Fibroblast of the conjunctiva (primary cell): ENCODE measurements around the gene IL1R2.

Experiments used
- DNase-seq: peaks from one replicate; pipeline ENCODE4 v3.0.0-alpha.2; 2010; ENCODE audit warnings: low read depth

Gene IL1R2

DNA sequence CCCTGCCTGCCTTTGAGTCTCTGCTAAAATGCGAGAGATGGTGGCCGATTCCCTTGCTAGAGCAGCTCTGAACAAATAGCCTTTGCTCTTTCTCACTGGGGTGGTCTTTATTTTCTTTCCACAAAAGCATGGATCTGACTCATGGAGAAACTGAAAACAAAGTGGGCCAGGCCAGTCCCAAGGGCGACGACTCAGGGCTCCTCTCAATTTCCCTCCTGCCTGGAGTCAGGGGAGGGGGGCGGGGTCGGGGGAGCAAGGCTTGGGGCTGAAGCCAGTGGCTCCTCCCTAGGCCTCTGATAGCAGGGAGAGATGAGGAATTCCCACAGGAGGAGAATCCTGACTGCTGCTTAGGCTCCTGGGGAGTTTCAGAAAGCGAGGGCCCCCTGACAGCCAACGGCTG is 17.1 kb upstream of the IL1R2 start:
- no peak for DNase-seq

DNA sequence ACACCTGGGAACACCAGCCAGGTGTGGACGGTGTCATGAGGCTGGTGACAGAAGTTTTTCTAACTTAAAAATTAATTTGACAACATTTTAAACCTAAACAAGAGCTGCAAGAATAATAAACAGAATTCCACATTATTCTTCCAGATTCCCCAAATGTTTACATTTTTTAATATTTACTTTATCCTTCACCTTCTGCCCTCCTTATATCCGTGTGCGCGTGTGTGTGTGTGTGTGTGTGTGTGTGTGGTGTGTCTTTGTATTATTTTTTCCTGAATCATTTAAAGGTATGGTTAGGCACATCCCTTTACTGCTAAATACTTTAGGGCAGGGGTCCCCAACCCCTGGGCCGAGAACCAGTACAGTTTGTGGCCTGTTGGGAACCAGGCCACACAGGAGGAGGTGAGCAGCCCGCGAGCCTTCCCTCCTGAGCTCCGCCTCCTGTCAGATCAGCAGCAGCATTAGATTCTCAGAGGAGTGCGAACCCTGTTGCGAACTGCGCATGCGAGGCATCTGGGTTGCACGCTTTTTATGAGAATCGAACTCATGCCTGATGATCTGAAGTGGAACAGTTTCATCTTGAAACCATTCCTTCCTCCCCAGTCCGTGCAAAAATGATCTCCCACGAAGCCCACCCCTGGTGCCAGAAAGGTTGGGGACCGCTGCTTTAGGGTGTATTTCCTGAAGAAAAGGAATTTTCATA is 16.4 kb upstream of the IL1R2 start:
- no peak for DNase-seq

DNA sequence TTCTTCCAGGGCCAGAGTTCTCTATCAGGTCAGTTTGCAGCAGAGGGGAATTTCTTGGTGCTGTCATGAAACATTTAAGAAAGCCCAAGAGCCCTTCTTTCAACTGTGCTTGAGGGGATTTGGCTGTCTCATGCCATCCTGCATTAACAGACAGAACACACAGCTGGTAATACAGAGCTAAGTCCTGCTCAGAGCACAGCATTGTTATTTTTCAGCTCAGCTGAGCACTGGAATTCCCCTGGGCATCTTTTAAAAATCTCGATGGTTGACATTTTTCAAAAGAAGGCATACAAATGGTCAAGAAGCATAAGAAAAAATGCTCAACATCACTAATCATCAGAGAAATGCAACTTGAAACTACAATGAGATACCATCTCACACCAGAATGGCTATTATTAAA is 14.9 kb upstream of the IL1R2 start:
- no peak for DNase-seq

DNA sequence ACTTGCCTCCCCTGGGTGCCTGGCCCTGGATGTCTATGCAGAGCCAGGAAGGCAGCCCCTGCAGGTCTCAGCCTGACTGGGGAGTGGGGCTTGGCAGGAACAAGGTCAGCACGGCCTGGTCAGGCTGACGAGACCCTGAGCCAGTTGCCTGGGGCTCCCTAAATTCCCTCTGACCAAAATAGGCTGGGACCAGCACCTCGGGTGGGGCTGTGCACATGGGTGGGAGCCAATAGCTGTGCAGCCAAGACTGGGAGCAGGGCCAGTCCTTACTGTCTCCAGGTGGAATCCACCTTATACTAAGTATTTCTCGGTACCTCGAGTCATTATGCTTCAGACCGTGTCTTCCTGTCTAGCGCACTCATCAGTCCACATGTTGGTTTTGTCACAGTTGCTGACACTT is 11.4 kb upstream of the IL1R2 start:
- no peak for DNase-seq

DNA sequence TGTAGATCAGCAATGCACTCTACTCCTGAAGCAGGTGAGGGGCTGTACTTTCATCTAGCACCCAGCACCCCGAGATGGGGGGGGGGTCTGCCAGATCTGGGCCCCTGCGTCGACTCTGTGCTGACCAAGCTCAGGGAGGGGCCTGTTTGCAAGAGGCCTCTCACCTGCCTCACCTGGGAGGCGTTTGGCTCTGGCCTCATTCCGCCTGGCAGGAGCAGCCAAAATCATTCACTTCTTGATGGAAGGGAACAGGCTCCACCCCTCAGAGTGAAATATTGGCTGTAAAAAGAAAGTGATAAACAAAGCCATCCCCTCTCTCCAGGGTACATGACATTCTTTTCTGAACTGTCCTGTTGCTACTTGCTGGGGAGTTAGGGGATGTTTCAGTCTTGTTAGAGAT is 10.7 kb upstream of the IL1R2 start:
- DNase-seq = no peak

DNA sequence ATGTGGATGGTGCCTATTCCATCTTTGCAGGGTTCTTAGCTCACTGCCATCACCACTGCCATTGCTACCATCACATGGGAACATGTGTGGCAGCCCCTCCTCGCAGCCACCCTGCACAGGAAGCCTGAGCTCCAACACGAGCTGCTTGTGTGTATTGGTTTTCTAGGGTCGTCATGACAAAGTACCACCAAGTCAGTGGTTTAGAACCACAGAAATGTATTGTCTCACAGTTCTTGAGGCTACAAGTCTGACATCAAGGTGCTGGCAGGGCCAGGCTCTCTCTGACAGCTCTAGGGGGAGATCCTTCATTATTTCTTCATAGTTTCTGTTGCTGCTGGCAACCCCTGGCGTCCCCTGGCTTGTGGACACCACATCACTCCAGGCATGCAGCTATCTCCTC is 10.3 kb upstream of the IL1R2 start:
- DNase-seq = no peak

DNA sequence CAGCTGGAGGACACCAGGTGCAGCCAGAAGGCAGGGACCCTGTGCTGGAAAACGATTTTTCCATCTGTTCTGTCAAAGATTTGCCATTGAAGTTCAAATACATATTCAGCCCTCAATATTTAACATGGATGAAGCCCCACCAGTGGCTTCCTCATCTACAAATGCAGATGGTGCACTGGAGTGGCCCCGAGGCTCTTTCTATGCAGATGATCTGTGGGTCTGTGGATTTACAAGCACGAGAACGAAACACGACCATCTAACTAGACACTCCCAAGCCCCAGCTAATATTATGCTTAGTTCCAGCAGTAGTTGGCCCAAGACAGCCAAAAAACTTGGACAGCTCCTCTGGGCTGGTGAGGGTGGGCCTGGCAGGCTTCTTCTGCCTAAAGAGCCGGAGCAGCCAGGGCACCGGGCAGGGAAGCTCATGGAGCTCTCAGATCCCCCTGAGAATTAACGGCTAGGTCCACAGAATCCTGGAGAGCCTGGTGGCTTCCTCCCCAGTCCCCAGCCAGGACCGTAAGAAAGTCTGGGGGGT is 9.2 kb upstream of the IL1R2 start:
- no peak for DNase-seq

DNA sequence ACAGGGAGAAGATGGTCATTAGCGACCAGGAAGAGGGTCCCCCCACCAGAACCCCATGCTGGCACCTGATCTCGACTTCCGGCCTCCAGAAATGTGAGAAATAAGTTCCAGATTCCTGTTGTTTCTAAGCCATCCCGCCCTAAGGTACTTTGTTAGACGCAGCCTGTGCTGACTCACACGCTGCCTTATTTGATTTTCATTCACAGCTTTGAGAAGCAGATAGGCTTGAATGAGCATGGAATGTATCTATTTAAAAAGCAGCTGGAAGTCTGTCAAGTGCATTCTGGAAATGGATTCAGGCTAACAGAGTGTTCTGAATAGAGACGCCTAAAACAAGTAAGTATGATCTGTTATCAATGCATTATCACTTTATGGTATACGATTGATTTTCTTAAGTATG is 8.3 kb upstream of the IL1R2 start:
- DNase-seq = no peak

DNA sequence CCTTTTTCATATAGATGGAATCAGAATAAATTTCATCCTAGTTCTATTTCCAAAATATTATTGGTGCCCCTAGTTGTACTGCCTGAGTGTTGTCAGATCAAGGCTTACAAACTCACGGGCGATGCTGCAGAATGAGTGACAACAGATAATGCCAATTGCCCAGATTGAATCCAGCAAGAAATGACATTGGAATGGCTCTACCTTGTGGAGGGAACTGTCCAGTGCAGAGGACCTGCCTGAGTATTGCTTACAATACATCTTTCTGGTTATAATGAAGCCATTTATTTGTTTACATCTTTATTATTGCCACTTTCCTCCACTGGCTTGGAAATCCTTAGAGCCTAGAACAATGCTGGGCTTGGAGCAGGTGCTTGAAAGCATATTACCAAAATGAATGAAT is 7.8 kb upstream of the IL1R2 start:
- DNase-seq = no peak

DNA sequence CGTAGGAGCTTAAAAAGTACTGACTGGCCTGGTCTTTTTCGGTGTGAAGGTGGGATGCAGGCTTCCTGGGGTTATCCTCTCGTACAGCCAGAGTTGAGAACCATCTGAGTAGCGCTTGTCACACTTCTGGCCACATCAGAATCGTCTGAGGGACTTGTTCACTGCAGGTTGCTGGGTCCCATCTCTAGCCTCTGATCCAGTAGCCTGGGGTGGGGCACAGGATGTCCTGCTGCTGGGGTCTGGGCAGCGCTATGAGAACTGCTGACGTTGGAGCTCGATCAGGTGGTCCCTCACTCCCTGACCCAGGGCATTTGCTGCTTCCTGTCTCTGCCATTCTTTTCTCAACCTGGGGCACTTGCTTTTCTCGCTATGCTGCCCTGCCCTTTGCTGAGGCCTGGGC is 7.1 kb upstream of the IL1R2 start:
- no peak for DNase-seq

DNA sequence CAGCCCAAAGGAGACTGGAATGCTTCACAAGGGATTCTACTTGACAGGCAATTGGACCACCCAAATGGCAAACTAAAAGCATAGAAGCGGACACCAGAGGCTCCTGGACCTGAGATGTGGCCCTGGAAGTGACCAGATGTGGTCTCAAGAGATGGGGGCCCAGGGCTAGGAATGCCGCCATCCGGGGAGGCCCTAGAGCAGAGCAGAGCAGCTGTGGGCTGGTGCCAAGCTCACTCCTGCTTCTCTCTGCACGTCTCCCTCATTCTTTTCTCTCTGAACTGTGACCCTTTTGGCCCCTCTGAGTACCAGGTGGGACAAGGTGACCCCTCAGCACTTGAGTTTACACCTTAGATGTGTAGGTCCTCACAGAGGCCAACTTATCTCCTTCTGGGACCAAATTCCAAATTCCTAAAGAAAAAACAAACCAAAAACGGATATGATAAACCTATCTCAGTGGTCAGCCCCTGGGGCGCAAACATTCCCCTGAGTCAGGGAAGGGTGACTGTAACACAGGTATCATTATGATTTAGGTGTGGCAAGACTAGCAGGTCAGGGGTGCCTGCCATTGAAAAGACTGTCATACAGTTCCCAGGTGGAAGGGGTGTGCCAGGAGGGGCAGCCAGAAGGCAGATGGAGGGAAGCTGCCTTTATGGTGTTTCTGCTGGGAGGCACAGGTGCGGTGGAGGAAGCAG is 6.5 kb upstream of the IL1R2 start:
- no peak for DNase-seq

DNA sequence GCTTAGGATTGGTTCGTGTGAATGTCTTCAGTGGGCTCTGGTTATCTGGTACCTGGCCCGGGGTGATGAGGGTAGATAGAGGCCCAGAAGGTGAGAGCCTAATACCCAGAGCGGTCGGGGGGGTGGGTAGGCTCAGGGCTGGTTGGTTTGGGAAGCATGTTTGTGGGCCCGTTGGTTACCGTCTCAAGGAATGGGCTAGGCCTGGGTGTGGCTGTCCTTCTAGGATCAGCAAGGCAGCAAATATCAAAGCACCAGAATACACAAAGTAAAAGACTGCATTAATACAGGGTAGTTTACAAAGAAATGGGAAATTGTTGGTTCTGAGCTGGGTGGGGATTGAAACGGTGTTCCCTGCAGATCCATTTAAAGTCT is 6.0 kb upstream of the IL1R2 start:
- DNase-seq = no peak

DNA sequence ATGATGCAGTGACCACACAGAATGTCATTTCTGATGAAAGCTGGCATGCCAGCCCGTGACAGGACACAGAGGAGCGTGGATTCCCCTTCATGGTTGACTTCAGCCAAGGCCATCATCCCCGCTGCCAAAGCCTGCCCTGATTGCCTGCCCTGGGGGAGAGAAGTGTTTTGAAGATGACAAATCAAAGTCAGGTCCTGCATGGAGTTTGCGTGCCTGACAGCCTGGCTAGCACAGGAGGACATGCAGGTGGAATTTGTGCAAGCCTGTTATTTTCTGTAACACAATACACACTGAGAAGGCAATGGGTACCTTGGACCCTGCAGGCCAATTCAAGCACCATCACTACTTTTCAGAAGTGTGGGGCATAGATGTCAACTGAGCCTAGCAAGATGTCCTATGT is 5.4 kb upstream of the IL1R2 start:
- no peak for DNase-seq

DNA sequence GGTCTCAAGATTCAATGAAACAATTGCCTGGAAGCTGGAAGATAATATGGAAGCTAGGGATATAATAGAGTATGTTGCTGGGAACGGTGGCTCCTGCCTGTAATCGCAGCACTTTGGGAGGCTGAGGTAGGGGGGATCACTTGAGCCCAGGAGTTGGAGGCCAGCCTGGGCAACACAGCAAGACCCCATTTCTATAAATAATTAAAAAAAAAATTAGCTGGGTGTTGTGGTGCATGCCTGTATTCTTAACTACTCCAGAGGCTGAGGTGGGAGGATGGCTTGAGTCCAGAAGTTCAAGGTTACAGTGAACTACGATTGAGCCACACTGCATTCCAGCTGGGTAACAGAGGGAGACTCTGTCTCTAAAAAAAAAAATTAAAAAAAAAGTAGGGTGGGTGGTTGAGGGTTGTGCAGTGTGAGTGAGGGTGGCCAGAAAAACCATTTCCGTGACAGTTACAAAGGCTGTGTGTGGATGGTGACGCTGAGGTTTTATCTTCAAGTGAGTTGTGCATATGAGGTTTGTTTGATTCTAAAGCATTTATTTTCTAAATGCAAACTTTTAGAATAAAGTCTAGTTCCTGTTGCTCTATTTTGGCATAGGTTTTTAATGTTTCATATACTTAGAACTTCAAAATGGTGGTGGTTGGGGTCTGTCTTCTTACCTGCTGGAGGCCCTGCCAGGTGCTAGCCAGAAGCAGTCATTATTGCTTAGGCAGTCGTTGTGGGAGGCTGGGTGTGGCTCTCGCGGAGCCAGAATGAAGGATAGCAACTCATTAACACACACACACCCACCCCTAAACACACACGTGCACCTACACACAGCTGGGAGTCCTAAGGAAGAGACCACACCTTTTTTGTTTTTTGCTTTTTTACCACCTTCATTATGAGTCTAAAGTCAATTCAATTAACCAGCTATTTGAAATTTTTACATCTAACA is 4.7 kb upstream of the IL1R2 start:
- no peak for DNase-seq

DNA sequence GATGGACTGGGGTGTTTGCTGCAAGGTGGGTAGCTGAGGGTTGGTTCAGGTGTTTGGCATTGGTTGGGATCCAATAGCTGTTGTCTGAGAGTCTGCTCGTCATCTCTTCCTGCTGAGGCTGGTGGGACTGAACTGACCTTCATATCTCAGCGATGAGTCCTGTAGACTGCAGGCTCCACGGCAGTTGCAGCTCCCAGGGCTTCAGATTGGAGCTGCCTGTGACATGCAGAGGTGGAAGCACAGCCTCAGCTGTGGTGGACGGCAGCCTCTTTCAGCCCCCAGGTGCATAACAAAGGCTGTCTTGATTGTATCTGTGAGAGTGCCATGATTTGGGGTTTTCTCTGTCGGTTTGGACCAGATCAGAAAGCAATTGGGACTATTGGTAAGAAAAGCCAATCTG is 3.9 kb upstream of the IL1R2 start:
- no peak for DNase-seq

DNA sequence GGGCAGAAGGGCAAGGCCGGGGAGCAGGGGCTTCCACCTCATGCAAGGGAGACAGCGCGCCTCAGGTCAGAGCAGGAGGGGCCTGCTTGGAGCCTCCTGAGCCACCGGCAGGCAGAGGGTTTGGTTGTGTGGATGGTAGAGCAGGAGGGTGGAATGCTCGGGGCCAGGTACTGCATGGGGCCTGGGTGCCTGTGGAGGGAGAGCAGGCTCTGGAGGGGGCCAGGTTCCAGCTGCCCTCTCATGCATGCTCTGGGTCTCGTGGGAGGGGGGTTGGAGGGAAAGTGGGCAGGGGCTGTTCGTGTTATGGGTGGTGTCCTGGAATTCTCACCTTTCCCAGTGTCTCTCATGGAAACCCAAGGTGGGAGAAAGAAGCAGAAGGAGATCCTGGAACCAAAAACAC is 3.2 kb upstream of the IL1R2 start:
- DNase-seq = no peak

DNA sequence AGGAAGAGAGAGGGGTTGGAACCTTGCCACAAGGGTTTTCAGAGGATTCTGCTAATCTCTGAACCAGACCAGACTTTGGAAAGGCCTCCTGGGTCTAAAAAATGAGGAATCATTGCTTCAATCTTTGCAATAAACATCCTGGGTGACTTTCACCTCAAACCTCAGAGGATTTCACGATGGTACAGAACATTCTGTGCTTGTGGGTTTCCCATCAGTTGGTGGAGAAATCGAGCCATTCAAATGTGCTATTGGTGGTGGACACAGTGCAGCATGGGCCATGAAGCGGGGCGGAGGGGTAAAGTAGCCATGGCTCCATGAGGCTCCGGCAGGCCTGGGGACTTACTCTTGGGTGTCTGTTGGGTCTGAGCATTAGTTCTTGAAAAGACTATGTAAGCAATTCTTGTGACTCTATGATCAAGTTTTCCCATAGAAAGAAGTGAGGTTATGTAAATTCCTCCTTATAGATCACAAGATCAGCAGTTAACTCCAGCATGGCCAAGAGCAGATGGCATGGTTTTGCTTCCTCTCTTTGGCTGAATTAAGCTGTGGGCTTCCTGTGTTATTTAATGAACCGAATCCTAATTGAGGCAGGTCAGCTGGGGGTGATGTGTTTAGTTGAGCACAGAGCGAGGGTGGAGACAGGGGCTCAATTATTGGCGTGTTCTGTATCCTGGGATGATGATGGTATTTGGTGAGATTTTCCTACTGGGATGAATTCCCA is 1.9 kb upstream of the IL1R2 start:
- DNase-seq = no peak

DNA sequence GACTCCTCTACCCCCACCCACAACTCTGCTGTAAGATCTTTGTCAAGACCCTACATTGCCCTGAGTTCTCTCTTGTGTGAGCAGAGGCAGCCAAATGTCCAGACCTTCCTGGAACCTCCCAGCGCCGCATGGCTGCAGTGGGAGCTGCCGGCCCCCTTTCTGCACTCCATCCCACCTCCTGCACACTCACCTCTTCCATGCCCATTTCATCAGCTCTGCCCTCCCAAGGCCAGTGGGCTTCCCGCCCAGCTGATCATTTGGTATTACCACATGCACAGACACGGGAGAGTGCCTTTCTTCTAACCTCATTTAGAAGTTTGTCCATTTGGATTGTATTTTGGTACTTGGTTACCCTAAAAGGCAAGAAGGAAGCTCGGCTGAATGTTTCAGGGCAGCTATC is 2.0 kb downstream of the IL1R2 start:
- no peak for DNase-seq

DNA sequence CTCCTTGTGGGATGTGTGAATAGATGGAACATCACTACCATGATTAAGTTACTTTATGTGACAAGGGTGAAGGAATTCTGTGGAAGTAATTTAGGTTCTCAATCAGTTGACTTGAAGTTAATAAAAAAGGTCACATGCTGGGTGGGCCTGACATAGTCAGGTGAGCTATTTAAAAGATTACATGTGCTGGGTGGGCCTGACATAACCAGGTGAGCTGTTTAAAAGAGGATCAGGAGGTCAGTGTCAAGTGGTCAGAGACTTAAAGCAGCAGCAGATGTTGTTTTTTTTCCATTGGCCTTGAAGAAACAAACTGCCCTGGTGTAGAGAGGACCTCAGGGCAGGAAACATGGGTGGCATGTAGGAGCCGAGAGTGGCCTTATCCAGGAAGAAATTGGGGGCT is 3.3 kb downstream of the IL1R2 start:
- no peak for DNase-seq

DNA sequence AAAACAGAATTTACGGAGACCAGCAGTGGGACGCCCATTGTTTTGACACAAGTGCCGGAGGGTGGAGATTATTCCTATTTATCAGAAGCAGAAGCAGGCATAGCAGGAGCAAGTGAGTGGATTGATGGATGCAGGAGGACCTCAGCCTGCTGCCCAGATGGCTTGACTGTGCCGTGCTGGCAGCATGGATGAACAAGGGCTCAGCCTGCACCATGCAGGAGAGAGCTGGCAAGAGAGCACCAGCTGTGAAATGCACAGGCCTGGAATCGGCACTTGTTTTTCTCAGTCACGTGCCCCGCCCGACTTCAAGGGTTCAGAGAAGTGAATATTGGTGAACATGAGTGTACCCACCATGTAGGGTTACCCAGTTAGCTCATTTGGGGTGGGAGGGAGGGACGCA is 4.0 kb downstream of the IL1R2 start:
- DNase-seq = no peak

DNA sequence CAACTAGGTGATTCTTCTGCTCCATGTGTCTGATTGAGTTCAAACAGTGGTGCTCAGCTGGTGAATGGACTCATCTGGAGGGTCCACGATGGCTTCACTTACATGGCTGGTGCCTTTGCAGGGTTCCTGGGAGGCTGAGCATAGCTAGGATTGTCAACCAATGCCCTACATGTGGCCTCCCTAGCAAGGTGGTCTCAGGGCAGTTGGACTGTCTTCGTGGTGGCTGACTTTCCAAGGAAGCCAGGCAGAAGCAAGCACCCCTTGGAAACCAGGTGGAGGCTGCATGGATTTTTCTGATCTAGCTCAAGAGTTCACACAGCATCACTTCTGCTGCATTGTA is 6.8 kb downstream of the IL1R2 start:
- no peak for DNase-seq
